HEK293 (cell line): ENCODE results near the gene FAM163A.

Experiments
- GLI2 ChIP-seq: fragments of 450-650 bp; formaldehyde crosslinking; IDR thresholded peaks from 2 replicates; pipeline ENCODE4; 2017; ENCODE audit warnings: missing biosample characterization, missing genetic modification characterization, low read depth, borderline replicate concordance
- ZBTB7A ChIP-seq: fragments of 450-650 bp; formaldehyde crosslinking; IDR thresholded peaks from 2 replicates; pipeline ENCODE4 v1.5.1; 2016; ENCODE audit warnings: low read depth, missing biosample characterization, missing genetic modification characterization
- ZNF501 ChIP-seq: fragments of 450-650 bp; formaldehyde crosslinking; IDR thresholded peaks from 2 replicates; pipeline ENCODE4 v1.5.1; 2016; ENCODE audit warnings: missing biosample characterization, missing genetic modification characterization
- ZNF660 ChIP-seq: fragments of 450-650 bp; IDR thresholded peaks from 2 replicates; pipeline ENCODE4 v1.5.1; 2018; ENCODE audit warnings: missing biosample characterization, mild to moderate bottlenecking, missing genetic modification characterization
- ZNF76 ChIP-seq: fragments of 450-650 bp; formaldehyde crosslinking; IDR thresholded peaks from 2 replicates; pipeline ENCODE4; 2016; ENCODE audit warnings: low read depth, missing biosample characterization, missing genetic modification characterization, borderline replicate concordance
- TF ChIP-seq, protein P1 (sequence below): fragments of 450-650 bp; formaldehyde crosslinking; IDR thresholded peaks from 2 replicates; pipeline ENCODE4 v1.5.1; 2016; ENCODE audit warnings: missing biosample characterization, missing genetic modification characterization
- TF ChIP-seq, protein P2 (sequence below): fragments of 450-650 bp; formaldehyde crosslinking; IDR thresholded peaks from 2 replicates; pipeline ENCODE4 v1.5.1; 2017; ENCODE audit warnings: missing biosample characterization, missing genetic modification characterization
- TF ChIP-seq, protein P3 (sequence below): sonication (generic); formaldehyde crosslinking; IDR thresholded peaks from 2 replicates; pipeline ENCODE4 v1.8.1; 2022; ENCODE audit warnings: mild to moderate bottlenecking, moderate library complexity, missing genetic modification reagents
- TF ChIP-seq, protein P4 (sequence below): fragments of 450-650 bp; formaldehyde crosslinking; IDR thresholded peaks from 2 replicates; pipeline ENCODE4 v1.5.1; 2016; ENCODE audit warnings: missing biosample characterization, missing genetic modification characterization

DNA sequence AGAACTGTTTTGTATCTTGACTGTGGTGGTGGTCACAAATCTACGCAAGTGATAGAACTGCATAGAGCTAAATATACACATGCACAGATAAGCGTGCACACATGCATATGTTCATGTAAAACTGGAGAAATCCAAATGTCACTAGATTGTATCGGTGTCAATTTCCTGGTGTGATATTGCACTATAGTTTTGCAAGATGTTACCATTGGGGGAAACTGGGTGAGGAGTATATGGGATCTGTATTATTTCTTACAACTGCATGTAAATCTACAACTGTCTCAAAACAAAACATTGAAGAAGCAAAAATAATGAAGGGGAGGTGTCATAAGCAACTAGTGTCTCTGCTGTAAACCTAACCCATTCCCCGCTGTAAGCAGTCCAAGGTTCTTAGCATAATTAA lies 30.2 kb downstream of the FAM163A start:
- TF ChIP-seq GLI2 (no peak), ZNF660 (tag by site-specific recombination) (no peak), ZNF501 (no peak), ZBTB7A (tag by site-specific recombination) (no peak), ZNF76 (no peak)
- TF ChIP-seq, protein P1, sequence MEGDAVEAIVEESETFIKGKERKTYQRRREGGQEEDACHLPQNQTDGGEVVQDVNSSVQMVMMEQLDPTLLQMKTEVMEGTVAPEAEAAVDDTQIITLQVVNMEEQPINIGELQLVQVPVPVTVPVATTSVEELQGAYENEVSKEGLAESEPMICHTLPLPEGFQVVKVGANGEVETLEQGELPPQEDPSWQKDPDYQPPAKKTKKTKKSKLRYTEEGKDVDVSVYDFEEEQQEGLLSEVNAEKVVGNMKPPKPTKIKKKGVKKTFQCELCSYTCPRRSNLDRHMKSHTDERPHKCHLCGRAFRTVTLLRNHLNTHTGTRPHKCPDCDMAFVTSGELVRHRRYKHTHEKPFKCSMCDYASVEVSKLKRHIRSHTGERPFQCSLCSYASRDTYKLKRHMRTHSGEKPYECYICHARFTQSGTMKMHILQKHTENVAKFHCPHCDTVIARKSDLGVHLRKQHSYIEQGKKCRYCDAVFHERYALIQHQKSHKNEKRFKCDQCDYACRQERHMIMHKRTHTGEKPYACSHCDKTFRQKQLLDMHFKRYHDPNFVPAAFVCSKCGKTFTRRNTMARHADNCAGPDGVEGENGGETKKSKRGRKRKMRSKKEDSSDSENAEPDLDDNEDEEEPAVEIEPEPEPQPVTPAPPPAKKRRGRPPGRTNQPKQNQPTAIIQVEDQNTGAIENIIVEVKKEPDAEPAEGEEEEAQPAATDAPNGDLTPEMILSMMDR (tag by site-specific recombination): no peak
- TF ChIP-seq, protein P2, sequence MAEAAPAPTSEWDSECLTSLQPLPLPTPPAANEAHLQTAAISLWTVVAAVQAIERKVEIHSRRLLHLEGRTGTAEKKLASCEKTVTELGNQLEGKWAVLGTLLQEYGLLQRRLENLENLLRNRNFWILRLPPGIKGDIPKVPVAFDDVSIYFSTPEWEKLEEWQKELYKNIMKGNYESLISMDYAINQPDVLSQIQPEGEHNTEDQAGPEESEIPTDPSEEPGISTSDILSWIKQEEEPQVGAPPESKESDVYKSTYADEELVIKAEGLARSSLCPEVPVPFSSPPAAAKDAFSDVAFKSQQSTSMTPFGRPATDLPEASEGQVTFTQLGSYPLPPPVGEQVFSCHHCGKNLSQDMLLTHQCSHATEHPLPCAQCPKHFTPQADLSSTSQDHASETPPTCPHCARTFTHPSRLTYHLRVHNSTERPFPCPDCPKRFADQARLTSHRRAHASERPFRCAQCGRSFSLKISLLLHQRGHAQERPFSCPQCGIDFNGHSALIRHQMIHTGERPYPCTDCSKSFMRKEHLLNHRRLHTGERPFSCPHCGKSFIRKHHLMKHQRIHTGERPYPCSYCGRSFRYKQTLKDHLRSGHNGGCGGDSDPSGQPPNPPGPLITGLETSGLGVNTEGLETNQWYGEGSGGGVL: no peak
- TF ChIP-seq, protein P3, sequence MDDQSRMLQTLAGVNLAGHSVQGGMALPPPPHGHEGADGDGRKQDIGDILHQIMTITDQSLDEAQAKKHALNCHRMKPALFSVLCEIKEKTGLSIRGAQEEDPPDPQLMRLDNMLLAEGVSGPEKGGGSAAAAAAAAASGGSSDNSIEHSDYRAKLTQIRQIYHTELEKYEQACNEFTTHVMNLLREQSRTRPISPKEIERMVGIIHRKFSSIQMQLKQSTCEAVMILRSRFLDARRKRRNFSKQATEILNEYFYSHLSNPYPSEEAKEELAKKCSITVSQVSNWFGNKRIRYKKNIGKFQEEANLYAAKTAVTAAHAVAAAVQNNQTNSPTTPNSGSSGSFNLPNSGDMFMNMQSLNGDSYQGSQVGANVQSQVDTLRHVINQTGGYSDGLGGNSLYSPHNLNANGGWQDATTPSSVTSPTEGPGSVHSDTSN (CRISPR knock-in tag): no peak
- TF ChIP-seq, protein P4, sequence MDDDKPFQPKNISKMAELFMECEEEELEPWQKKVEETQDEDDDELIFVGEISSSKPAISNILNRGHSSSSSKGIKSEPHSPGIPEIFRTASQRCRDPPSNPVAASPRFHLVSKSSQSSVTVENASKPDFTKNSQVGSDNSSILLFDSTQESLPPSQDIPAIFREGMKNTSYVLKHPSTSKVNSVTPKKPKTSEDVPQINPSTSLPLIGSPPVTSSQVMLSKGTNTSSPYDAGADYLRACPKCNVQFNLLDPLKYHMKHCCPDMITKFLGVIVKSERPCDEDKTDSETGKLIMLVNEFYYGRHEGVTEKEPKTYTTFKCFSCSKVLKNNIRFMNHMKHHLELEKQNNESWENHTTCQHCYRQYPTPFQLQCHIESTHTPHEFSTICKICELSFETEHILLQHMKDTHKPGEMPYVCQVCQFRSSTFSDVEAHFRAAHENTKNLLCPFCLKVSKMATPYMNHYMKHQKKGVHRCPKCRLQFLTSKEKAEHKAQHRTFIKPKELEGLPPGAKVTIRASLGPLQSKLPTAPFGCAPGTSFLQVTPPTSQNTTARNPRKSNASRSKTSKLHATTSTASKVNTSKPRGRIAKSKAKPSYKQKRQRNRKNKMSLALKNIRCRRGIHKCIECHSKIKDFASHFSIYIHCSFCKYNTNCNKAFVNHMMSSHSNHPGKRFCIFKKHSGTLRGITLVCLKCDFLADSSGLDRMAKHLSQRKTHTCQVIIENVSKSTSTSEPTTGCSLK (tag by site-specific recombination): no peak
